Activated CD8-positive, alpha-beta T cell treated with anti-CD3 and anti-CD28 coated beads for 36 hours (primary cell): Measurements from ENCODE around the gene CLEC19A. TPM values are rescaled to one million over a fixed set of nuclear protein-coding genes. Genes with fewer than 3 reads are reported as not detected.
"Not testable (repeated sequence)": the region's sequence is repeated elsewhere in the genome, so short reads cannot be mapped to it uniquely, and the experiment has no call there.

Experiments
- ATAC-seq: fragments of 200-7000 bp; cut with Tn5 transposase; one replicate; pipeline ENCODE4 v1.10.0; 2021; ENCODE audit warnings: mild to moderate bottlenecking, moderate library complexity
- CTCF ChIA-PET: fragments of 350-600 bp; sonication (Branson Sonifier 250); formaldehyde crosslinking; loops from one replicate; lab custom pipeline; 2021; ENCODE audit warnings: antibody characterized with exemption; lab: Charles Lee
- POLR2A ChIA-PET: fragments of 350-600 bp; sonication (Branson Sonifier 250); formaldehyde crosslinking; loops from one replicate; lab custom pipeline; 2021; ENCODE audit warnings: antibody characterized with exemption; lab: Charles Lee
- DNase-seq: peaks from one replicate; pipeline ENCODE4 v3.0.0-alpha.2; 2020
- H3K27ac Mint-ChIP-seq: one replicate; pipeline ENCODE4 v1.8.0; 2021; ENCODE audit warnings: mild to moderate bottlenecking, mixed read lengths
- H3K27me3 Mint-ChIP-seq: one replicate; pipeline ENCODE4 v1.8.0; 2021; ENCODE audit warnings: mixed read lengths
- H3K36me3 Mint-ChIP-seq: one replicate; pipeline ENCODE4 v1.8.0; 2021; ENCODE audit warnings: low read depth, mixed read lengths
- H3K4me1 Mint-ChIP-seq: one replicate; pipeline ENCODE4 v1.8.0; 2021; ENCODE audit warnings: low read depth, mixed read lengths
- H3K4me3 Mint-ChIP-seq: one replicate; pipeline ENCODE4 v1.8.0; 2021; ENCODE audit warnings: mild to moderate bottlenecking, moderate library complexity, mixed read lengths
- H3K9me3 Mint-ChIP-seq: one replicate; pipeline ENCODE4 v1.8.0; 2021; ENCODE audit warnings: mixed read lengths
- CTCF ChIP-seq: fragments of 200-600 bp; IDR thresholded peaks from one replicate; pipeline ENCODE4 v1.8.0; 2022; ENCODE audit warnings: antibody characterized with exemption, mild to moderate bottlenecking
- intact Hi-C: fragments of 100-400 bp; cut with micrococcal nuclease; formaldehyde crosslinking; loops from one replicate; pipeline ENCODE4 v1.10.0; 2022
- total RNA-seq, 2 experiments: library from RNA; stranded (reverse); gene quantifications; one replicate each; pipeline ENCODE4 v1.2.3, GENCODE V29; 2021

Gene CLEC19A
- total RNA-seq, 2 experiments from 2014 or later = not detected

- peaks cover 2% of the 10 kb centered on the region for H3K27me3 Mint-ChIP-seq
- H3K4me3 Mint-ChIP-seq = no peak overlapping the region
- no peaks in the 10 kb centered on the region for H3K36me3 Mint-ChIP-seq
- DNase-seq = no peak
- no peak for ATAC-seq
- ChIA-PET CTCF (no interaction called here), POLR2A (no interaction called here)
- TF ChIP-seq CTCF = no peak
- no peaks in the 10 kb centered on the region for H3K9me3 Mint-ChIP-seq
- intact Hi-C loops = no loop called here
- no peaks in the 10 kb centered on the region for H3K4me1 Mint-ChIP-seq
- H3K27ac Mint-ChIP-seq = no peak overlapping the region
These were observed 30.4 kb downstream of the CLEC19A start for GRCh38 chr16:19315889-19316433.

GRCh38 chr16:19316846-19317245 is 31.3 kb downstream of the CLEC19A start:
- intact Hi-C loops = no loop called here
- POLR2A ChIA-PET = no interaction called here
- H3K27ac Mint-ChIP-seq = no peak overlapping the region
- H3K36me3 Mint-ChIP-seq = no peaks in the 10 kb centered on the region
- no peak for TF ChIP-seq CTCF
- ATAC-seq (no peak), DNase-seq (no peak)
- H3K9me3 Mint-ChIP-seq = no peaks in the 10 kb centered on the region
- H3K4me3 Mint-ChIP-seq = no peak overlapping the region
- no peaks in the 10 kb centered on the region for H3K4me1 Mint-ChIP-seq
- CTCF ChIA-PET = interaction anchor here (1.0 kb wide), 1 partner anchor 22 kb away, joined by 3 read pairs; no protein-coding TSS in a partner anchor
- H3K27me3 Mint-ChIP-seq = peaks cover 2% of the 10 kb centered on the region

- ATAC-seq, POLR2A ChIA-PET: not testable (repeated sequence)
These were observed 35.7 kb downstream of the CLEC19A start for GRCh38 chr16:19321186-19321585.

GRCh38 chr16:19323596-19323995 is 38.1 kb downstream of the CLEC19A start:
- no peaks in the 10 kb centered on the region for H3K36me3 Mint-ChIP-seq
- no peak for TF ChIP-seq CTCF
- intact Hi-C loops = no loop called here
- no peak overlapping the region for H3K4me3 Mint-ChIP-seq
- POLR2A ChIA-PET = interaction anchor here (0.5 to 0.8 kb wide), 2 partner anchors 399 to 949 kb away, joined by 3 read pairs; no protein-coding TSS in a partner anchor
- DNase-seq (no peak), ATAC-seq (no peak)
- peaks cover 2% of the 10 kb centered on the region for H3K27me3 Mint-ChIP-seq
- no peaks in the 10 kb centered on the region for H3K9me3 Mint-ChIP-seq
- CTCF ChIA-PET = no interaction called here
- H3K27ac Mint-ChIP-seq = no peak overlapping the region
- no peaks in the 10 kb centered on the region for H3K4me1 Mint-ChIP-seq

More at GRCh38 chr16:19321186-19321585, 35.7 kb downstream of the CLEC19A start:
- H3K4me3 Mint-ChIP-seq, intact Hi-C loops, CTCF ChIA-PET, H3K9me3 Mint-ChIP-seq, H3K36me3 Mint-ChIP-seq, H3K27ac Mint-ChIP-seq, DNase-seq, H3K27me3 Mint-ChIP-seq, H3K4me1 Mint-ChIP-seq: not testable (repeated sequence)

- intact Hi-C loops = no loop called here
- ChIA-PET POLR2A (no interaction called here), CTCF (interaction anchor here (1.1 kb wide), 1 partner anchor 19 kb away, joined by 3 read pairs; no protein-coding TSS in a partner anchor)
- Mint-ChIP-seq H3K4me3 (no peak overlapping the region), H3K27me3 (peaks cover 4% of the 10 kb centered on the region), H3K27ac (no peak overlapping the region), H3K9me3 (no peaks in the 10 kb centered on the region), H3K4me1 (no peaks in the 10 kb centered on the region), H3K36me3 (no peaks in the 10 kb centered on the region)
- TF ChIP-seq CTCF = no peak
- no peak for ATAC-seq
- DNase-seq = no peak
These were observed 42.8 kb downstream of the CLEC19A start for GRCh38 chr16:19328364-19328763.
